ENCODE results near the gene SPRYD4.

SPRYD4 gene

GRCh38 chr12:56521590-56522371 lies 53.4 kb downstream of the SPRYD4 start, which contains the start of gene RBMS2:
Gene RBMS2, plus strand, starts transcription at chr12:56521820. Its CDS starts 204 bp downstream, at chr12:56522024.
- 1% methylated on average over 15 of the region's 15 CpGs for WGBS
- Histone ChIP-seq H3K36me3 (ENCODE audit: insufficient read depth, low read length) (no peaks in the 10 kb centered on the region), H3K4me1 (ENCODE audit: insufficient read depth, low read length) (peaks cover 33% of the 10 kb centered on the region), H3K9ac (ENCODE audit: low read depth, low read length) (peak within 1 kb of the TSS; percentile 80), H3K9me3 (ENCODE audit: insufficient read depth, low read depth, low read length) (no peaks in the 10 kb centered on the region), H3K27me3 (ENCODE audit: insufficient read depth, low read length) (no peaks in the 10 kb centered on the region), H3K4me3 (ENCODE audit: low read length) (peak within 1 kb of the TSS; percentile 90), H3K27ac (ENCODE audit: low read depth, low read length) (peak within 1 kb of the TSS; percentile 79; the same call in 1 of the 2 replicates)

DNA sequence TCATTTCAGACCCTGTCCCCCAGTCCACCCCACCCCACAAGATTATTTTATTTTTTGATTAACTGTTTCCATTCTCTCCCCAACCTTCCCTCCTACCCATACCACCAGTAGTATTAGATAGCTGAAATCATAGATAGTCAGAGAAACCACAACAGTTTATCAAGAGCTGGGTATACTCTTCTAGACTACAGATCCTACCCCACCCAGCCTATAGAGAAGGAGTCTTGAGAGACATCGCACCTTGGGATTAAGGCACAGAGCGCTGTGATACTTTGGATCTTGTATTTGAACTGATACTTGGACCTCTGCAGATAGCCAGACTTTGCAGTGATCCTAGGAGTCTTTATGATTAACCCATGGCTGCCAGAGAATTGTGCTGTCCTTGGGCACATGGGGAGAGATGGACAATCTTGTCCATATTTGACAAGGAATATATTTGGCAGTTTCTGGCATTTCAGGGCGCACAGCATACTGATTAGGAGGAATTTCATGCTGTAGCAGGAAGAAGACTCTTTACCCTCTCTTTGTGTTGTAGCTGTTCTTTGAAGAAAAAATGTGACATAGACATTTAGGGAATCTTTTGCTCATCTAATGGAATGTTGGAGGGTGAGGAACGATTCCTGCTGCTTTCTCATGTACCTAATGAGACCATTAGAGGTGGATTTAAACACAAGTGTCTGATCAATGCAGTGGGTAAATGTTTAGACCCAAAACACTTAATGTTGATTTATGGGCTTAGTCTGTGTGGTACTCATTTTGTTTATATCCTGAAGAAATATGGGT lies 54.2 kb downstream of the SPRYD4 start:
- Histone ChIP-seq H3K9me3 (ENCODE audit: insufficient read depth, low read depth, low read length) (no peaks in the 10 kb centered on the region), H3K9ac (ENCODE audit: low read depth, low read length) (peak overlapping the region; percentile 80), H3K27me3 (ENCODE audit: insufficient read depth, low read length) (no peaks in the 10 kb centered on the region), H3K36me3 (ENCODE audit: insufficient read depth, low read length) (no peaks in the 10 kb centered on the region), H3K4me3 (ENCODE audit: low read length) (peak overlapping the region; percentile 90), H3K27ac (ENCODE audit: low read depth, low read length) (peak overlapping the region; percentile 79; the same call in 1 of the 2 replicates), H3K4me1 (ENCODE audit: insufficient read depth, low read length) (peaks cover 41% of the 10 kb centered on the region)
- 27% methylated on average over 4 of the region's 4 CpGs for WGBS

GRCh38 chr12:56528846-56529245 lies 60.5 kb downstream of the SPRYD4 start:
- Histone ChIP-seq H3K9me3 (ENCODE audit: insufficient read depth, low read depth, low read length) (no peaks in the 10 kb centered on the region), H3K9ac (ENCODE audit: low read depth, low read length) (no peak overlapping the region), H3K27me3 (ENCODE audit: insufficient read depth, low read length) (no peaks in the 10 kb centered on the region), H3K4me1 (ENCODE audit: insufficient read depth, low read length) (peaks cover 23% of the 10 kb centered on the region), H3K36me3 (ENCODE audit: insufficient read depth, low read length) (no peaks in the 10 kb centered on the region), H3K27ac (ENCODE audit: low read depth, low read length) (no peak overlapping the region), H3K4me3 (ENCODE audit: low read length) (no peak overlapping the region)
- 100% methylated on average over 1 of the region's 1 CpG for WGBS
